DMS 273 (cell line): ENCODE data around the gene GP1BB.

Experiments used
- DNase-seq: peaks from one replicate; lab custom pipeline; 2025; ENCODE audit not compliant: unreplicated experiment; lab: John Stamatoyannopoulos, UW

GP1BB gene

DNA sequence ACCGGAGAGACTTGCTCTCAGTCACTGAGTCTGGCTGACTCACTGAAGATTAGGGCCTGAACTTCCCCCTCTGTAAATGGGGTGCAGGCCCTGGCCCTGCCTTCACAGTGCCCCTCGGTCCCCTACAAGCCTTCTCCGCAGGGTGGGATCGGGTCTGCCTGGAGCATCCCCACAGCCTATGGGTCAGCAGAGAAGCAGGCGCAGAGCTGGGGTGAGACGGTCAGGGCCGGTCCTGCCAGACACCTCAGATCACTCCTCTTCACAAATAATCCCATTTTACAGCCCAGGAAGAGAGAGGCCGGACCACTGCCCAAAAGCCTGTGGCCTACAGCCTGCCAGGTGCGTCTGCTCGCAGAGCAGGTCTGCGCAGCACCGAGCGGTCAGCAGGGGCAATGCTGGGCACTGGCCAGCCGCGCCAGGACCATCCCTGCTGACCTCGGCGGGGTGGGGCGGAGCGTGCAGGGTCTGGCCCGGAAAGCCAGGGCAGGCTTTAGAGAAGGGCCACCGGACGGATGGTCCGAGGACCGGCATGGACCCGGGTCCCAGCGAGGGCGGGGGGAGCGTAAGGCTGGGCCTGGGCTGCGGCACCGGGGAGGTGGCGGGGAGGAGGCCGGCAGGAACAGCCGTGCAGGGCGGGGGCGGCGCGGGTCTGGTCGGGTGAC, 9.6 kb upstream of the GP1BB start:
- DNase-seq = no peak

DNA sequence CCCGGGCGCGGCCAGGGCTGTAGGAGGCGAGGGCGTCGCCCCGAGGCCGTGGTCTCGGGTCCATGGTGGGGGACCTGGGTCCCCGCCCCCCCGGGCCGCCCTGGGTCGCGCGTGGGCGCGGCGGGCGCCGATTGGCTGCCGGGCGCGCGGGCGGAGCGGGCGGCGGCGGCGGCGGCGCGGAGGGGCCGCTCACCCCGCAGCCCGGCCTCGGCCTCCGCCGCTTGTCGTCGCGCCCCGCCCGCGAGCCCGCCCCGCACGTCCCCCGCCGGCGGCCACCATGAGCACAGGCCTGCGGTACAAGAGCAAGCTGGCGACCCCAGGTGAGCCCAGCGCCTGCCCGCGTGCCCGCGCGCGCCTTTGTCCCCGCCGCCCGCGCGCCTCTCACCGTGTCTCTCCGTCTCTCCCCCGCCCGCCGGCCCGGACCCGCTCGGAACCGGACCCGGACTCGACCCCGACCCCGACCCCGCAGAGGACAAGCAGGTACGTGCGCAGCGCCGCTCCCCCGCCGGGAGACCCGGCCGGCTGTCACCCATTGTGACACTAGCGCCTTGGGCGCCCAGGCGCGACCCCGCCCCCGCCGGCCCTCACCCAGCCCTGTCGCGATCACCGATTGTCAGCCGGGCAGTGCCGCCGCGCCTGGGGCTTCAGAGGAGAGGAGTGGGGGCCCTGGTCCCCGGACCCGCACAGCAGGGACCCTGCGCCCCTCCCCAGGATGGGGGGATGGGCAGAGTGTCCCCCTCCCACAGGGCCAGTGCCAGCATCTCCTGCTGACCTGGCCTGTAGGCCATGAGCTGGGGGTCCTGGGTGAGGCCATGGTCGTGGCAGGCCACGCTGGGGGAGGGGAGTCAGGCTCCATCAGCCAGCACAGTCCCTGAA, 8.8 kb upstream of the GP1BB start, which contains the start of gene SEPTIN5:
TSS of gene SEPTIN5 (plus strand) at position 192 of the 876 bp plus-strand sequence. CDS start at position 278, 86 bp downstream.
- DNase-seq = no peak

DNA sequence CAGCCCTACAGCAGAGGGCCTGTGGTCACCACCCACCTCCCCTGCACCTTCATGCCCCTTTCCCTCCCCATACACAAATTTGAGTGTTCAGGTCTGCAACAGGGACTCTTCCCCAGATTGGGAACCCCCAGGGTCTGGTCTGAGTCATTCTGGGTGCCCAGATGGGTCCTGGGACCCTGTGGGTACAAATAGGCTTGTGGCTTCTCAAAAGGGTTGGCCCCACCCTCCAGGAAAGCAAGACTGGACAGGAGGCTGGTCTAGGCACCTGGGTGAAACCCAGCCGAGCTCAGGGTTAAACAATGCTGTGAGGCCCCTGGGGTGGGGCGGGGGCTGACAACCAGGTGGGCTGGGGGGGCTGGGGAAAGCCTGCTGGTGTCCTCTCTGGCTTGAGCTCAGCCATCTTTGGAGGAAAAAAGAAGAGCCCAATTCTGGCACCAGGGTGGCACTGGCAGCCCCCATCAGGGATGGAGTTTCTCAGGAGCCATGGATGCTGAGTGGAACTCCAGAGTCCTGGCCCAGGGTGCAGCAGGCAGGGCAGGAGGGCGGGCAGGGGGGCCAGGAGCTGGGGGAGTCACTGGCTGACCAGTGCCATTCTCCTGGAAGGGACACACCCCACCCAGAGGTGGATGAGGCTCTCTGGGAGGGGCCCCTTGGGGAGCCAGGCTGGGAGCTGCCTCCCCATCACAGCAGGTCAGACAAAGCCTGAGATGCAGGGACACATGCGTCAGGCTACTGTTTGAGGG, 8.0 kb upstream of the GP1BB start:
- no peak for DNase-seq

DNA sequence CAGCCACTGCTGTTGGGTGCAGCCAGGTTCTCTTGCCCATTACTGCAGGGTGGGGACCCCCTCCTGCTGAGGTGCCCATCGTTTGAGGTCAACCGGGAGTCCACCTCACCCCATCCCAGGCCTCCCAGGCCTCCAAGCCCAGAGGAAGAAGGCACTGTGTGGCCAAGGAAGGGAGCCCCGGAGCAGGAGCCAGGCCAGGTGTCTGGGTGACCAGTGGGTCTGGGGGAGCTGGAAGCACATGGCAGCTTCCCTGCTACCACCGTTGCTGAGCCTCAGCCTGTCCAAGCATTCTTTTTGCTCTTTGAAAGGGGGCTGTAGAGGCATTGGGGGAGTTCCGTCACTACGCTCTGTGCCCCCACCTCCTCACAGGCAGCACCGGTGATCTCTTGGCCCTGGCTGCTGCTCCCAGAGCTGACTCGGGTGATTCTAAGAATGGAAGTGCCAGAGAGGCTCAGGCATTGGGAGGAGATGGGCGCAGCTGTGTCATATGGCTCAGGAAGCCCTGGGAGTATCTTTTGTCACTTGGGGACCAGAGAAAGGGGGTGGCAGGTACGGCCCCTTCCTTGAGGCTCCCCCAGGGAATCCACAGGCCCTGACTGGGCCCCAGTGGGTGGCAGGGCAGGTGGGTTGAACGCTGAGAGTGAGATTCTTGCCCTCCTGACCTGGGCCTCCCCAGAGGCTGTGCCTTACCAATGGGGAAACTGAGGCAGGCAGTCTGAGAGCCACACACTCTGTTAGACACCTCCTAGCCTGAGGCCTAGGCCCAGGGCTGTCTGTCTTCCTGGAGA, 7.1 kb upstream of the GP1BB start:
- DNase-seq = no peak

DNA sequence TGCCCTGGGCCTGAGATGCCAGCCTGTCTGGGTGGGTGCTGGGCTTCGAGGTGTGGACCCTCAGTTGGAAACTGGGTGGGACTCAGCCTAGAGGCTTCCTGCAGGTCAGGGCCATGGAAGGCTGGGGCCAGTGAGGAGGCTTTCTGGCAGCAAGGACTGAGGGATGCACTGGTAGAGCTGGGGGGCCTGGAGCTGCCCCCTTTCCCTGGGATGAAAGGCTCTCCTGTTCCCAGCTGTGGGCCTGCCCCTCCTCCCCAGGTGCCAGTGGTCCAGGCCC, 6.6 kb upstream of the GP1BB start:
- no peak for DNase-seq

DNA sequence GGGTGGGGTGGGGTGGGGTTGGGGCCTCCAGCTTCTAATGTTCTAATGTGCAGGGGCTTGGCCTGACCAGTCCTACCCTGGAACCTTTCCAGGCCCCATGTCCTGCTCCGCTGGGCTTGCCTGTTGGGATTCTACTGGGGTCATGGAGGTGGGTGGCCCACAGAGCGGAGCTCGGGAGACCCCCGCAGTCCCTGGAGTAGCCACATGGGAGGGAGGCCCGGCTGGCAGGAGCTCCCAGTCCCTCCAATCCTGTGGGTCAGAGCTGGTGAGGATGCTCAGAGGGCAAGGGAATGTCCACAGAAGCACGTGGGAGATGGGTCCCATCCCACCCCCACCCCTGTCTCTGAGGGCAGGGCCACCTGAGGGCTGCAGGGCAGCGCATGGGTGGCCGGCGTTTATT, 6.2 kb upstream of the GP1BB start:
- no peak for DNase-seq

DNA sequence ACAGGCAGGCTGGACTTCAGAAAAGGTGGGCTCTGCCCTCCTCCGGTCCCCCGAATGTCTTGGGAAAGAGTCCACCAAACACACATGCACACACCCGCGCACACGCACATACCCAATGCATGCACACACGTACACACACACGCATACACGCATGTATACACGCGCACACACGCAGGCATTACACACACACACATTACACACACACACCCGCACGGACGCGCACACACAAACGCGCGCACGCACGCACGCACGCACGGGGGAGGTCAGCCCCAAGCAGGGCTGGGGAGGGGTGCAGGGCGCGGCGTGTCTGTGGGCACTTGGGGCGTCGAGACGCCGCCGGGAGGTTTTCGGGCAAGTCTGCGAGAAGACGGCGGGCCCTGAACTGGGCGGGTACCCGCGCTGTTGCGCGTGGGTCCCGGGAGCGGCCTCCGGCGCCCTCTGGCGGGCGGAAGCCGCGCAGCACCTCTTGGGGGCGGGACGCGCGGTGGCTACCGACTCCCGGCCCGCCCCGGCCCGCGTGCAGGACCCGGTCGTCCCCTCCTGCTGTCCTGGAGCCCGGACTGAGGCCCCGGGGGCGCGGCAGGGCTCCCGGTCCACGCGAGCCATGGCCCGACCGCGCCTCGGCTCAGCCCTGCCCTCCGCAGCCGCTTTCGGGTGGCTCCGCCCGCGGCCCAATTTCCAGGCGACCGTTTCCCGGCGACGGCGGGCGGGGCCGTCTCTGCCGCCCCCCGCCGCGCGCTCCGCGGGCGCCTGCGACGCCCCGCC, 5.5 kb upstream of the GP1BB start:
- peak; percentile 85 for DNase-seq

DNA sequence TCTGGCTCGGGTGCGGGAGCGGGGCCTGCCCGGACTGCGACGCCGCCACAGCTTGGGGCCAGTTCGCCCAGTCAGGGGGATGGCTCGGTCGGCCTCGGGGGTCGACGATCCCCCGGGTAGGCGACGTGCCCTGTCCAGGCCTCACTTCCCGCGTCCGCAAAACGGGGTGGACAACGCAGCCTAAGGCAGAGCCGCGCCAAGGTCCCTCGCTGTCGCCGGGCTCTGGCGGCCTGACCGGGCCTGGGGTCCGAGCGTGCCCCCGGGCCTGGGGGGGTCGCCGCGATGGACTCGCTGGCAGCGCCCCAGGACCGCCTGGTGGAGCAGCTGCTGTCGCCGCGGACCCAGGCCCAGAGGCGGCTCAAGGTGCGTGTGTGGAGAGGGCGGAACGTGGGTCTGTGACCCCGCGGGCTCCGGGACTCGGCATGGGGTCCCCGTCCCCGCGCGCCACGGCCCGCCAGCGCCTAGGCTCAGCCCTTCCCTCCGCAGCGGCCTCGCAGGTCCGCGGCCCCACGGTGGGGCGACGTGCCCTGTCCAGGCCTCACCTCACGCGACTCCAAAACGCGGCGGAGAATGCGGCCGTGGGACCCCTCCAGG, 4.8 kb upstream of the GP1BB start:
- no peak for DNase-seq

DNA sequence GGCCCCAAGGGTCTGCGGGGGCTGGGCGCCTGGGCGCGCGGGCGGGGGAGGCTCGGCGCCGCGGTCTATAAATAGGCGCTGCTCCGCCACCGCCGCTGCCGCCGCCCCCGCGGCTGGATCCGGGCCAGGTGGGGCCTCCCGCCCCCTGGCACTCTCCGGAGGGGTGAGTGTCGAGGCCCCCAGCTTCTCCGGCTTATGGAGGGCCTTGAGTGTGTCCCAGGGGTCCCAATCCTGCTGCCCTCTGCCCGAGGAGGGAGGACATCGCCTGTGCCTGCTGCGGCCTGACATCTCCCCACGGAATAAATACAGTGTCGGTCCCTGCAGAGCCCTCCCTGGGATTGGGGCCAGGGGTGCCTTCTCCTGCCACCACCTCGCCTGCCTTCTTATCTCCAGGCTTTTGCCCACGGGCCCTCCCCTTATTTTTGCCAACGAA, 4.3 kb upstream of the GP1BB start:
- peak; percentile 52 for DNase-seq

DNA sequence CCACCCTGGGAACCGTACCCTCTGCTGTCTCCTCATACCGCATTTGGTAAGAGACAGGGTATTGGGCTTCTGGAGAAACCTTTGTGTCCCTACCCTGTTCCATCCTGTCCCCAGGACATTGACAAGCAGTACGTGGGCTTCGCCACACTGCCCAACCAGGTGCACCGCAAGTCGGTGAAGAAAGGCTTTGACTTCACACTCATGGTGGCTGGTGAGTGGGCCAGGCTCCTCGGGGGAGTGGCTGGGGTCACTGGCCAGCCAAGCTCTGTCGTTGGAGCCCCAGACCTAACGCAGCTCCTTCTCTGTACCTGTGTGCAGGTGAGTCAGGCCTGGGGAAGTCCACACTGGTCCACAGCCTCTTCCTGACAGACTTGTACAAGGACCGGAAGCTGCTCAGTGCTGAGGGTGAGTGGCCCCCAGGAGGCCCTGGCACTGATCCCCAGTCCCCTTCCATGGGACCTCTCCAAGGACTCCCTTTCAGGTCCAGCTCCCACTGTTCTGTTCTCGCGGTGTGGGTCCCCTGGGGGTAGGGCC, 3.8 kb upstream of the GP1BB start:
- DNase-seq = no peak

DNA sequence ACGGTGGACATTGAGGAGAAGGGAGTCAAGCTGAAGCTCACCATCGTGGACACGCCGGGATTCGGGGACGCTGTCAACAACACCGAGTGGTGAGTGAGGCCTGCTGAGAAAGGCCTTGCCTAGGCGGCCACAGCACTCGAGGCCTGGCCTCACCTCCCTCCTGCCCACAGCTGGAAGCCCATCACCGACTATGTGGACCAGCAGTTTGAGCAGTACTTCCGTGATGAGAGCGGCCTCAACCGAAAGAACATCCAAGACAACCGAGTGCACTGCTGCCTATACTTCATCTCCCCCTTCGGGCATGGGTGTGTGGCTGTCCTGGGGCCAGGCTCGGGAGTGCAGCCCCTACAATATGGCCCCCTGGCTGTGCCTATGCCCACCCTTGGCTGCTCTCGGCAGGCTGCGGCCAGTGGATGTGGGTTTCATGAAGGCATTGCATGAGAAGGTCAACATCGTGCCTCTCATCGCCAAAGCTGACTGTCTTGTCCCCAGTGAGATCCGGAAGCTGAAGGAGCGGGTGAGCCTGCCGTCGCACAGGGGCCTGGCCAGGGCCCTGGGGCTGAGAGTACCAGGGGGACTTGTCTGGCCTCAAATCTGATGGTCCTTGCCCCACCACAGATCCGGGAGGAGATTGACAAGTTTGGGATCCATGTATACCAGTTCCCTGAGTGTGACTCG, 3.0 kb upstream of the GP1BB start:
- DNase-seq = no peak

DNA sequence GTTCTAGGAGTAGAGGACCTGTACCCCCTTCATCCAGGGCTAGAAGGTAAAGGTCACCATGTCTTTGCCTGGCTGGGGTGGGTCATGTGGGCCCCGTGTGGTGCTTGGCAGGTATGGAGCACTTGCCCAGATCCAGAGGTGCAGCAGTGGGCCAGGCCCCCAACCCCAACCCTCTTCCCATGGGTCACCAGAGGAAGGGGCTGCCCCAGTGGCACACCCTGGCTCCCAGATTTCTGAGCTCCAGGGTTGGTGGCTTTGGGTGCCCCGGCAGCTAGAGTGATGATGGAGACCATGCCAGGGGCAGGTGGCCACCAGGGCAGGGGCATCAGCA, 2.4 kb upstream of the GP1BB start:
- DNase-seq = no peak

DNA sequence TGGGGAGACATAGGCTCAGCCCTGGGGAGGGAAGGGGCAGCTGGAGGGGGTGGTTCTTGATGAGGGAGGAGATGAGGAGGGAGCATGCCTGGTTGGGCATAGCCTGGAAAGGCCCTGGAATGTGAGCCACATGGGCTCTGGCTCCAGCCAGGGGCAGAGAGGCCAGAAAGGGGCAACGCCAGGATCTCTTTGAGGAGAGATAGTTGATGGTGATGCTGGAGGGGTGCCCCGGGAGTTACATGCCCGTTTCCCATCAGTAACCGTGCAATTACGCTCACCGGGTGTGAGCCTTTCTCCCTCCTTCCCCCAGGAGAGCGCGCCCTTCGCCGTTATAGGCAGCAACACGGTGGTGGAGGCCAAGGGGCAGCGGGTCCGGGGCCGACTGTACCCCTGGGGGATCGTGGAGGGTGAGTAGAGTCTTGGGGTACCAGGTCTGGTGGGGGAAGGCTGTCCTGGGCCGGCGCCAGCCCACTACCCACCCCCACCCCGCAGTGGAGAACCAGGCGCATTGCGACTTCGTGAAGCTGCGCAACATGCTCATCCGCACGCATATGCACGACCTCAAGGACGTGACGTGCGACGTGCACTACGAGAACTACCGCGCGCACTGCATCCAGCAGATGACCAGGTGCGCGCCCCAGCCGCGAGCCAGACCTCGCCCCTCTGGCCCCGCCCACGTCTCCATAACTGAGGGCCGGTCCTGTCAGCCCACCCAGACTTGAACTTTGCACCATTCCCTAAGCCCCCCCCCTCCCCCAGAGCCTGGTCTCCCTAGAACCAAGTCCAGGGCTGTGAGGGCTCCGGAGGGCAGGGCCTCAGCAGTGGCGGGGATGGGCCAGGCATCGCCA, 1.8 kb upstream of the GP1BB start:
- no peak for DNase-seq

DNA sequence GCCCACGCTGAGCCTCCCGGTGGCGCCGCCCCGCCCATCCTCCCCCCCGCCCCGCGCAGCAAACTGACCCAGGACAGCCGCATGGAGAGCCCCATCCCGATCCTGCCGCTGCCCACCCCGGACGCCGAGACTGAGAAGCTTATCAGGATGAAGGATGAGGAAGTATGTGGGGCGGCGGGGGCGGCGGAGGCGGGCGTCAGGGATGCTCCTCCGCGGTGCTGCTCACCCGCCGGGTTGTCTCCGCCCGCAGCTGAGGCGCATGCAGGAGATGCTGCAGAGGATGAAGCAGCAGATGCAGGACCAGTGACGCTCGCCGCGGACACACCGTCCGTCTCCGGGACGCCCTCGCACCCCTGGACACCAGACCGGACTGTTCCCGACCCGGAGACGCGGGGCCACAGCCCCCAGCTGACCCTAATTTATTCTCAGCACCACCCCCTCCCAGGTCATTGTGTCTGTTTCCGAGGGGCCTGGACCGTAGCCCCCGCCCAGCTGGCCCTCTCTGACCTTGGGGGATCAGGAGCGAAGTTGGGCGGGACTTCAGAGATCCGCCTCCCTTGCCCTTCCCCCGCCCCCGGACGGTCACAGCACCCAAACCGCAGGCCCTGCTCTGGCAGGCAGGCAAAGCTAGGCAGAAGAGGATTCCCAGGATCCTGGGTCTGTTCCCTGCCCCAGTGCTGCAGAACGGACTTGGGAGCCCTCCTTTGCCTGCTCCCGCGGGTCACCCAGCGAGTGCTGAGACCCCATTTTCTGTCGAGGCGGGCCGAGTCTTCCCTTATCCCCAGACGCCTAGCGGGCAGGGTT, 959 bp upstream of the GP1BB start:
- no peak for DNase-seq

DNA sequence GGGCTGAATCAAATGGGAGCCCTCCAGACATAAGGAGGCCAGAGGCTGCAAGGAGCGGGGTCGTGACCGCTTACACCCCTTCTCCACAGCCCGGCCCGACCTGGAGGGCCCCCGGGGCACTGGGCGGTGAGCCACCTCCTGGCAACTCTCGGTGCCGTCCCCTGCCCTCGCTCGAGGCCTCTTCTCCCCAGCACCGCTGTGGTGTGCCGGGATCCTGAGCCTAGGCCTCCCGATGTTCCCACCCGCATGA, 432 bp upstream of the GP1BB start:
- no peak for DNase-seq

DNA sequence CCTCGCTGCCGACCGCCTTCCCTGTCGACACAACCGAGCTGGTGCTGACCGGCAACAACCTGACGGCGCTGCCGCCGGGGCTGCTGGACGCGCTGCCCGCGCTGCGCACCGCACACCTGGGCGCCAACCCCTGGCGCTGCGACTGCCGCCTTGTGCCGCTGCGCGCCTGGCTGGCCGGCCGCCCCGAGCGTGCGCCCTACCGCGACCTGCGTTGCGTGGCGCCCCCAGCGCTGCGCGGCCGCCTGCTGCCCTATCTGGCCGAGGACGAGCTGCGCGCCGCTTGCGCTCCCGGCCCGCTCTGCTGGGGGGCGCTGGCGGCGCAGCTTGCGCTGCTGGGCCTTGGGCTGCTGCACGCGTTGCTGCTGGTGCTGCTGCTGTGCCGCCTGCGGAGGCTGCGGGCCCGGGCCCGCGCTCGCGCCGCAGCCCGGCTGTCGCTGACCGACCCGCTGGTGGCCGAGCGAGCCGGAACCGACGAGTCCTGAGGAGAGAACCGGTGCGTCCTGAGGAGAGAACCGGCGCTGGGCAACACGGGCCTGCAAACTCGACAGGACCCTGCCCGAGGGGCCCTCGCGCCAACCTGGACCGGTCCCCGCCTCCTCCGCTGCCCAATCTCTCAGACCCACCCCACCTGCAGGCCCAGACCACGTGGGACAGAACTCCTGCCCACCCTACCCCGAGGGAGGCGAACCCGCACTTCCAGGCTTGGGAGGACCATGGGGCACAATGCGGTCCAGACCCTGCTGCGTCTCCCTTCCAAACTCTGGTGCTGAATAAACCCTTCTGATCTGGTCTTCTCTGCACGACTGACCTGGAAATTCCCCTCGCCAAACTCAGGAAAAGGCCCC, 866 bp downstream of the GP1BB start:
- DNase-seq = no peak
